HepG2 (cell line): Measurements from ENCODE around the gene LEUTX. TPM values are rescaled to one million over a fixed set of nuclear protein-coding genes. Genes with fewer than 3 reads are reported as not detected.

Experiments
- ATAC-seq: fragments of 200-7000 bp; cut with Tn5 transposase; 3 replicates; pipeline ENCODE4 v1.9.1; 2020; ENCODE audit warnings: mild to moderate bottlenecking, moderate library complexity
- BruUV-seq: library from RNA; stranded (reverse); fragments of 400-500 nt; replicated peaks from 2 replicates; lab custom pipeline; 2021; lab: Mats Ljungman, UMichigan
- CTCF ChIA-PET: fragments of 300-600 bp; formaldehyde crosslinking; extraction: SDS; loops from one replicate; lab custom pipeline; 2021; ENCODE audit warnings: low total read pairs, inconsistent platforms, low intra/inter-chr PET ratio; lab: Yijun Ruan, JAX
- POLR2A ChIA-PET: fragments of 350-600 bp; sonication (Branson Sonifier 250); formaldehyde crosslinking; loops from one replicate; lab custom pipeline; 2020; ENCODE audit warnings: antibody characterized with exemption, inconsistent platforms; lab: Yijun Ruan, JAX
- DNase-seq: peaks from one replicate; pipeline ENCODE4 v3.0.0-alpha.2; 2015; ENCODE audit warnings: low spot score
- FAIRE-seq: peaks from 3 replicates; lab custom pipeline; 2011; peaks lifted over from hg19 to GRCh38; lab: Jason Lieb, UNC
- H2AFZ ChIP-seq: one replicate; pipeline ENCODE4 v1.6.1; 2011; ENCODE audit warnings: low read length, inconsistent platforms
- H3K27ac ChIP-seq: fragments of 300-600 bp; 3 replicates; pipeline ENCODE4 v1.8.0; 2011; ENCODE audit warnings: mixed run types, mild to moderate bottlenecking, mixed read lengths, low read length, inconsistent platforms; ENCODE audit not compliant: insufficient read depth; ENCODE audit errors: extremely low read length
- H3K27me3 ChIP-seq, 2 experiments: fragments of 200-600 bp in 1 of 2; 2 replicates in 1 of 2; 3 replicates in 1 of 2; pipeline versions ENCODE4 v1.6.0 to v1.8.0; 2011; ENCODE audit warnings: low read length in 2 of 2, mild to moderate bottlenecking in 2 of 2, moderate library complexity in 2 of 2, inconsistent platforms in 1 of 2; ENCODE audit not compliant: insufficient read depth in 2 of 2, control insufficient read depth in 1 of 2
- H3K36me3 ChIP-seq, 2 experiments: fragments of 200-600 bp in 1 of 2; replicated peaks in 1 of 2; 2 replicates in 1 of 2; 3 replicates in 1 of 2; pipeline versions ENCODE4 v1.5.1 to v1.8.0; 2011; ENCODE audit warnings: low read length in 2 of 2, inconsistent platforms in 1 of 2; ENCODE audit not compliant: insufficient read depth in 2 of 2, control insufficient read depth in 1 of 2
- H3K4me1 ChIP-seq: 2 replicates; pipeline ENCODE4 v1.5.1; 2012; ENCODE audit warnings: low read length, inconsistent platforms; ENCODE audit not compliant: insufficient read depth
- H3K4me2 ChIP-seq: 2 replicates; pipeline ENCODE4 v1.6.0; 2011; ENCODE audit warnings: low read depth, low read length, inconsistent platforms
- H3K4me3 ChIP-seq, 3 experiments: fragments of 200-600 bp in 1 of 3; sonication (generic), shearing (Covaris generic) in 1 of 3; replicated peaks in 1 of 3; 2 replicates each; pipeline ENCODE4 v1.5.1; 2011 to 2016; ENCODE audit warnings: low read length in 3 of 3, inconsistent platforms in 2 of 3, low read depth in 2 of 3, mild to moderate bottlenecking in 2 of 3, control low read depth in 1 of 3, mixed read lengths in 1 of 3; ENCODE audit not compliant: insufficient read depth in 1 of 3
- H3K79me2 ChIP-seq: one replicate; pipeline ENCODE4 v1.6.1; 2011; ENCODE audit warnings: low read length, inconsistent platforms; ENCODE audit not compliant: insufficient read depth
- H3K9ac ChIP-seq: 2 replicates; pipeline ENCODE4 v1.6.0; 2011; ENCODE audit warnings: mild to moderate bottlenecking, low read depth, low read length, inconsistent platforms; ENCODE audit not compliant: insufficient read depth
- H3K9me3 ChIP-seq: 2 replicates; pipeline ENCODE4 v1.5.1; 2012; ENCODE audit warnings: mild to moderate bottlenecking, low read length
- H4K20me1 ChIP-seq: 2 replicates; pipeline ENCODE4 v1.6.0; 2011; ENCODE audit warnings: inconsistent platforms, mild to moderate bottlenecking, low read length, moderate library complexity; ENCODE audit not compliant: insufficient read depth
- GRHL1 ChIP-seq: sonication (generic); formaldehyde crosslinking; conservative IDR thresholded peaks from 2 replicates; pipeline ENCODE4 v1.8.0; 2022; ENCODE audit warnings: missing genetic modification reagents
- GTF2F1 ChIP-seq: fragments of 150-350 bp; IDR thresholded peaks from 2 replicates; pipeline ENCODE4 v1.6.1; 2014; ENCODE audit warnings: low read length
- JUN ChIP-seq: sonication (generic); formaldehyde crosslinking; IDR thresholded peaks from 2 replicates; pipeline ENCODE4 v1.4.0; 2020; ENCODE audit warnings: mild to moderate bottlenecking, missing genetic modification reagents
- KAT8 ChIP-seq: IDR thresholded peaks from 2 replicates; pipeline ENCODE4 v1.6.1; 2016; ENCODE audit warnings: missing genetic modification reagents, missing compliant biosample characterization
- ZNF34 ChIP-seq: sonication (generic); formaldehyde crosslinking; IDR thresholded peaks from 2 replicates; pipeline ENCODE4 v1.4.0; 2020; ENCODE audit warnings: mild to moderate bottlenecking, missing genetic modification reagents, borderline replicate concordance
- ZNF766 ChIP-seq: sonication (generic); formaldehyde crosslinking; IDR thresholded peaks from 2 replicates; pipeline ENCODE4 v1.5.0; 2020; ENCODE audit warnings: missing genetic modification reagents, borderline replicate concordance
- WGBS: methylation state at CpG from one replicate; pipeline ENCODE4 v1.1.6; 2017; ENCODE audit warnings: low lambda C conversion rate; 5-methylcytosine and 5-hydroxymethylcytosine counted together
- in situ Hi-C: cut with HindIII; loops from 2 replicates; pipeline ENCODE4 v1.10.0; 2017; ENCODE audit warnings: low pct_unique_long_range_greater_than_20kb; ENCODE audit not compliant: extremely low pct_ligation_motif_present
- intact Hi-C: fragments of 100-400 bp; cut with micrococcal nuclease; formaldehyde crosslinking; loops from one replicate; pipeline ENCODE4 v1.10.0; 2022; ENCODE audit not compliant: unreplicated experiment
- polyA plus RNA-seq, 8 experiments: library from polyadenylated mRNA; depleted of rRNA in 3 of 8; stranded (reverse) in 7 of 8; unstranded in 1 of 8; fragments of >200 nt; fragmentation: Illumina TruSeq in 4 of 8; extraction: Trizol in 4 of 8; gene quantifications; 2 replicates each; pipeline versions ENCODE4 v1.2.1 to v1.2.3, GENCODE V29; 2011 to 2016; ENCODE audit warnings: low read depth in 4 of 8, missing spikeins in 1 of 8, mixed read lengths in 1 of 8; ENCODE audit not compliant: insufficient read depth in 1 of 8
- total RNA-seq, 5 experiments: library from RNA; depleted of rRNA; stranded (reverse); fragments of >200 nt; fragmentation: Illumina TruSeq; extraction: Trizol; gene quantifications; 2 replicates each; pipeline ENCODE4 v1.2.3, GENCODE V29; 2016; ENCODE audit warnings: low read depth in 1 of 5
- TF ChIP-seq, protein P1 (sequence below): sonication (generic); formaldehyde crosslinking; IDR thresholded peaks from 2 replicates; pipeline ENCODE4 v1.8.1; 2023; ENCODE audit warnings: mild to moderate bottlenecking, missing genetic modification reagents

LEUTX gene
- total and polyA plus RNA-seq, 2 of the 13 experiments (the other 11 are each of a cell fraction or from before 2014, with no cell fraction given) = not detected

GRCh38 chr19:39737891-39738290 lies 40.8 kb upstream of the LEUTX start, which contains the start of gene CLC (continued):
- TF ChIP-seq, protein P1, sequence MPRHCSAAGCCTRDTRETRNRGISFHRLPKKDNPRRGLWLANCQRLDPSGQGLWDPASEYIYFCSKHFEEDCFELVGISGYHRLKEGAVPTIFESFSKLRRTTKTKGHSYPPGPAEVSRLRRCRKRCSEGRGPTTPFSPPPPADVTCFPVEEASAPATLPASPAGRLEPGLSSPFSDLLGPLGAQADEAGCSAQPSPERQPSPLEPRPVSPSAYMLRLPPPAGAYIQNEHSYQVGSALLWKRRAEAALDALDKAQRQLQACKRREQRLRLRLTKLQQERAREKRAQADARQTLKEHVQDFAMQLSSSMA (CRISPR knock-in tag) = no peak
- TF ChIP-seq GRHL1 (CRISPR knock-in tag) (no peak), ZNF34 (CRISPR knock-in tag) (no peak)

DNA sequence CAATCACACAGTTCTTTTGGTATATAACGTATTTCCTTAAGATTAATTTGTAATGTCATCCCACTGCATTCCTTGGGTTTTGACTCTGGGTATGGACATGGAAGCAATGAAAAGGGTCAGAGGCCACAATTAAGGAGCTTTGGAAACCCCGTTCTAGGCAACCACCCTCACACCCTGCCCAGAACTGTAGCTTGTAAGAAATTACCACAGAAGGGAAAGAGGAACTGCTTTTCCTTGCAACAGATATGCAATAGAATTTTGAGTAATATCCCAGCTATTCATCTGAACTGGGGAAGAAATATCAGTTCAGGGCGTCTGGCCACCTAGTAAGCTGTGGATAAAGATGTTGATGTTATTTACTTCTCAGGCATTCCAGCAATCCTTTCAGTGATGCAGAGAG lies 39.8 kb upstream of the LEUTX start:
- intact Hi-C loops (no loop called here), in situ Hi-C loops (no loop called here)
- POLR2A ChIA-PET = no interaction called here
- Histone ChIP-seq H3K4me3 (no peak overlapping the region), H3K4me1 (no peaks in the 10 kb centered on the region), H3K4me2 (no peak overlapping the region), H3K36me3 (no peaks in the 10 kb centered on the region), H4K20me1 (no peaks in the 10 kb centered on the region), H3K79me2 (no peaks in the 10 kb centered on the region), H2AFZ (no peak overlapping the region), H3K9ac (no peak overlapping the region), H3K9me3 (no peaks in the 10 kb centered on the region), H3K27me3 (peaks cover 3 to 13% of the 10 kb centered on the region in 2 experiments; a peak in 1 of 5 replicates), H3K27ac (no peak overlapping the region)
- WGBS = 0% methylated on average over 3 of the region's 3 CpGs
- DNase-seq (no peak), FAIRE-seq (no peak), ATAC-seq (no peak)
- no peak for TF ChIP-seq JUN (CRISPR knock-in tag)
- TF ChIP-seq ZNF766 = no peak
- no peak for TF ChIP-seq GTF2F1
- TF ChIP-seq KAT8 = no peak
- CTCF ChIA-PET = no interaction called here
- BruUV-seq = no TSS peak
